ENCODE results near the gene HS2ST1.

GRCh38 chr1:86887479-86888162 is 26.8 kb upstream of the HS2ST1 start:
- TF ChIP-seq CTCF (IDR thresholded peaks at IDR 0.05; ENCODE audit: extremely low read depth in 1 of 2, insufficient read depth in 1 of 2, low read depth in 1 of 2, low read length in 2 of 2): no peak
- TF ChIP-seq MAX (IDR thresholded peaks at IDR 0.05; ENCODE audit: insufficient read depth, insufficient read length): no peak
- no peak for TF ChIP-seq POLR2AphosphoS5 (IDR thresholded peaks at IDR 0.05; ENCODE audit: insufficient read depth, low read depth, low read length)
- no peak for TF ChIP-seq MYC (IDR thresholded peaks at IDR 0.05; ENCODE audit: low read depth, low read length)
- no peak for TF ChIP-seq POLR2A (IDR thresholded peaks at IDR 0.05; ENCODE audit: low read depth, low read length)
- no peak for TF ChIP-seq EZH2 (IDR thresholded peaks at IDR 0.05; ENCODE audit: borderline replicate concordance, low read depth, low read length, severe bottlenecking)
- no peak for TF ChIP-seq JUN (IDR thresholded peaks at IDR 0.05; ENCODE audit: borderline replicate concordance, insufficient read depth, insufficient read length, low read depth)
